COR-L47 (cell line): Measurements from ENCODE around the gene H3-3A.
A peak's percentile ranks its signal among the peaks of the same experiment; 100 is the strongest.

ENCODE experiments used
- DNase-seq: peaks from one replicate; lab custom pipeline; 2025; lab: John Stamatoyannopoulos, UW

H3-3A gene

DNA sequence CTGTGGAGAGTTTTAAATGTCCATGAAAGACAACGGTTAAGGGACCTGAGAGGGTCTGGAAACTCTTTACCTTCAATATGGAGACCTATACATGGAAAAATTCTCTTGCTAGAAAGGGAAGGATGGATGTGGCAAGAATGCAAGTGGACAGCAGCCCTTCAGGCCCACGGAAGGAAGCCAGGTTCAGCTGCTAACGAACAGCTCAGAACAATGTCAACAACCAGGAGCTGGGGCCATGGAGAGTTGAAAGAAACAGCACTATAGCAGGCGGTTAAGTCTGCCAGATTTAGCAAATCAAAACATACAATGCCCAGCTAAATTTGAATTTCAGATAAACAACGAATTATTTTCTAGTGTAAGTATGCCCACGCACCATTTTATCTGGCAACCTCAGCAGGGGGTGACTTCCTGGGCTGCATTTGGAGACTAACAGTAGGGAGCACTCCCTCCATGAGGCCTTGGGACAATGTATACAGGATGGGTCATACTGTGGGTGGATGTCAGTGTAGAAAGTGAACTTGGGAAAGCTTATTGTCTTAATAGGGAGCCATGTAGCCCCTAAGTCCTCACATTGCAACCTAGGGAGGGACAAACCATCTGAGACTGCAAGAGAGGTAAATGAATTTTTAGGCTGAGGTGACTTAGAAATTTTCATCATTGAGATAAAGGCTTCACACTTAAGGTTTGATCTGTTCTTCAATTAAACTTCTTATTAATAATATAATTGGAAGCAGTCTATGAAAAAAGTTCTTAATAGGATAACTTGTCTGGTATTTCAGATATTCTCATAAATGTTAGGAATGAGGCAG, 7.8 kb upstream of the H3-3A start:
- no peak for DNase-seq

DNA sequence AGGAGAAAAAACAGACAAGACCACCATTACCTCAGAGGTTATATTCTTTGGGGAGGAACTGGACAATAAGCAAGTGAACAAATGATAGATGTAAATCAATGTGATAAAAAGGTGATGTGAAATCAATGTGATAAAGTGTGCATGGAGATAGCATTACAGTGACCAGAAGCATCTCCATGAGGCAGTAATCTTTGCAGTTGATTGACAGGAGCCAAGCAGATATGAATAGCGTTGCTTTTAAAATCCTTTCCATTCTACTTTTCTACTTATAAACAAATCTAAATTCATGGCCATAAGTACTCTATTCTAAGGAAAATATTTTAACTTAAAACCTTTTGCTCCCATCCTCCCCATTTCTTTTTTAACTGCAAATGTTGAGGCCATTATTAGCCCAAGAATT, 2.8 kb upstream of the H3-3A start:
- DNase-seq: no peak

DNA sequence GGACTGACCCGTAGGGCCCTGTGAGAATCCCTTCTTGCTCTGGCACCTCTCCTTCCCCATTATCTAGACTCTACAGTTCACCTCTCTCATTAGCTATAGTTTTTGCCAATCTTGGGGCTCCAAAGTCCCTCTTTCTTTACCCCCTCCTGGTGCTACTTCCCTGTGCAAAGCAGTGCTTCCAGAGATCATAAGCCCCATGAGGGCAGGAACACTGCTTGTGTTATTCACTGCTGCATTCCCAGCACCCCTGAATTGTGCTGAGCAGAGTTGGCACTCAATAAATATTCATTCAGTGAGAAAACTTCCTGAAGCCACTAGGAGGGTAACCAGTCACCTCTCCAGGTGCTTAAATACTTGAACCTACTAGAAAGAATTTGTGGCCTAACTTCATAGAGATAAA, 2.1 kb upstream of the H3-3A start:
- DNase-seq: no peak

DNA sequence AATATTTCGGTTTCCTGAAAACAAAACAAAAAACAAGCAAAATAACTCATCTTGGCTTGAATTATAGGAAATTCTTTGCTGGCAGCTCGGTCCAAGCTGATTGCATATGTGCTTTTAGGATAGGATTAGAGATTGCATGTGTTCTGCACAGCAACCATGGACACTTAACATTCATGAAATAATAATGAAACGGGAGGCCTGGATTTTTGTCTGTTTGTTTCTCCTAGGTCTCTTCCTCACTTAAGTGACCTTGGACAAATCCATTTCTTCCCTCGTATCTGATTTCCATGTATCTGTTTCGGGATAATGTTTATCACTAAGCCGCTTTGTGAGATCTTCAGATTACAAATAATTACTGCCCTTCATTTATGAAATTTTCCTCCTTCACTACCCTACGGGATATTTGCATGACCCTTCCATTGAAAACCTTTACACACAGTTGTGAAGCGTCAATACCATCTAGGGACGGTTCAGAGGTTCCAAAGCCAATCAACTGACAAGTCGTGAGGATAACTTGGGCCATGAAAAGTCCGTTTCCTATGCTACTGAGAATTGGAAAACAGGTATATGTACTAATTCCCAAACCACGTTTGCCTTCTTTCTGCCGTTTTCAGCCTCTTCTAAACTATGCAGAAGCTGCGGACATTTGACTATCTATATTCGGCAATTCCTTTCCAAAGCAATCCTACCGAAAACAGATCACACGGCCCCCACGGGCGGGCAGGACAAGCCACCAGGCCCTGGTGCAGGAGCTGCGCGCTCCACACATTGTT, 1.3 kb upstream of the H3-3A start:
- no peak for DNase-seq

DNA sequence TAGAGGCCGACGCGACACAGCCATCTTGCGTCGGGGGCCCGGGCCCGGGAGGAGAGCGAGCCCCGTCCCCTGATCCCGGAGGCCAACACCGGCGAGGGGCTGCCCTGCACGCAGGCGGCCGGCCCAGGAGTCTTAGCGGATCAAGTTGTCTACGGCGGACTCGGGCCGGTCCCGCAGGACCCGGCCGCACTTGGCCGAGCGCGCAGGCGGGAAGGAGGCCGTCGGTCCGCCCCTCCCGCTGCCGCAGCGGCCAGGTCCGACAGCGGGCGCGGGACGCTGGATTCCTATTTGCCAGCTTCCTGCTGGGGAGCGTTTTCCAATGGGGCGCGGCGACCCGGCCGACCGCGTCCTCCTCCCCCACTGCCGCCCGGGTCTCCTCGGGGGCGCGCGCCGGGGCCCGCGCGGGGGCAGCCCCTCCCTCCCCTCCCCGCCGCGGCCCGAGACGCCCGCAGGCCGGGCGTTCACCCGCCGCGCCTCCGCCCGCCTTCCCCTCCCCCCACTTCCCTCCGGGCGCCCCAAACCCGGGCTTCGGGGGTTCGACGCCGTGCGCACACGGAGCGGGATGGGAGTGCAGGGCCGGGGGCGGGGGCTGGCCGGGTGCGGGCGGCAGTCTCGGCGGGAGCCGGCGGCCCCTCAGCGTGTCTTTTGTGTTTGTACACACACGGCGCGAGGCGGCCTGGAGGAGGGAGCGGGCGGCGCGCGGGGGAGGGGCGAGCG, 517 bp upstream of the H3-3A start:
- DNase-seq: peak; percentile 73

DNA sequence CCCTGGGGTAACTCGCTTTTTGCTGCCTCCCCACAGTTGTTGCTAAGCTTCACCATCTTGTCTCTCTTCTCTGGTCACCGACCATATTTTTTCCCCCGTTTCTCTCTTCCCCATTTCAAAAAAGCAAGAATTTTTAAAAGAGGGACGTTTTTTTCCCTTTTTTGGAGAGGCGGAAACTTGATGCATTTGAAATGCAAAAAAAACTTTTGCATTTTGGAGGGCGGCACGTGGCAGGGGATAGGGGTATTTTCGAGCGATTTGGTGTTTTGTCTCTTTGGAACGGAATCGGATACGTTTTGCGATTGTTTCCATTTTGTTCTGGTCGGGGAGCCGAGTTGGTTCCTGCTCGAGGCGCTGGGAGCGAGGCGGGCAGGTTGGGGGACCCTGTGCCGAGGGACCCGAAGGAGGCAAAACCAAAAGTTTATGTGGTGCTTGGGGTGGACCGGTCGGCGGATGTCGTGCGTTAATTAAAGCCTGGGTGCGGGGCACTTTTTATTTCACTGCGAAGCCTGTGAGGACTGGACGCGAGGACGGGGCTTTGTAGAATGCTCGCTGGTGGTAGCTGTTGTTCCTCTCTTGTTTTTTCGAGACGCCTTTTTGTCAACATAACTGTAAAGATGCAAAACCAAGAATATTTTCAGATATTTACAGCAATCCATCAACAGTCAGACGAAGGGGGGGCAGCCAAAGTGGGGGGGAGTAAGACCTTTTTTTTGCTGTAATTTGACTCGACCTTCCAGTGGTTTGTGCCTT, 884 bp downstream of the H3-3A start:
- peak; percentile 67 for DNase-seq

DNA sequence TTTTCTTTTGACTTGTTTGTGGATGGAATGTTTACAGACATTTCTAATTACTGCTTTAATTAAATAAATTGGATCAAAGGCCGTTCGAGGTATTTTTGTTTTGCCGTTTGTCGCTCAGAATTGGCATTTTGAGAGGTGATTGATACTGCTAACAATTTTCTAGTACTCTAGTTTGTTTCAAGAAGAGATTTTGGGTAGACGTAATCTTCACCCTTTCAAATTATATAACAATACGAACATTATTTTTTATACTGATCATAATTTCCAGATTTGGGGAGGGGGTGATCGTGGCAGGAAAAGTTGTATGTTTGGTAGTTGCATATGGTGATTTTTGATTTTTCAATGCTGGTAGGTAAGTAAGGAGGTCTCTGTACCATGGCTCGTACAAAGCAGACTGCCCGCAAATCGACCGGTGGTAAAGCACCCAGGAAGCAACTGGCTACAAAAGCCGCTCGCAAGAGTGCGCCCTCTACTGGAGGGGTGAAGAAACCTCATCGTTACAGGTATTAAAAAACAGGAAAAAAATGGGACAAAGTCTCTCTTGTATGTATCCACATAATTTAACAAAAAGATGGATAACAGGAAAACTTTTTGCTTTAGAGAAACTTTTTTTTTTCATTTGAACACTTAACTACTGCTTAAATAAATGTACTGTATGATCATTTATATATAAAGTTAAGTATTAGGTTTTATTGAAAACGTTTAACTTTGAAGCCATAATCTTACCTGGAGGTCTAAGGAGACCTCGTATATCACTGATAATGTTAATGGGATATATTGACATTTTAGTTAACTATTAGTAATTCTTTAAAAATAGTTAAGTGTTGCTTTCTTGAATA, 1.7 kb downstream of the H3-3A start:
- DNase-seq: no peak

DNA sequence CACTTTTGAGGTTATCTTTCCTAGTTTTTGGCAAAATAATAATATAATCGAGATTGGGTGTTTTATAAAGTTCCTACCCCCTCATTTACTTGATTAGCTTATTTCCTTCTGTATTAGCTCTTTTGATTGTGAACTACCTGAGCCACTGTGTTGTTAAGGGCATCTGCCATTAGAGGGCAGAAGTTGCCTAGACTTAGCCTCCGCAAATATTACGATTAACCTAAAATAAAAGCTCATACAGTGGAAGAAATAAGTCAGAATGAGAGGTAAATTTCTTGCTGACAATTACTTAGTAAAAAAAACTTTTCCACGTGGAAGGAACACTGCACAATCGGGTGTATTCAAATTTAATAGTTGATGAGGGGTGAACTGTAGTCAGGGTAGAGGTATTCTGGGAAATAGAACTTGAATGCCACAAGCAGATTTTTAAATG, 2.3 kb downstream of the H3-3A start:
- peak; percentile 28 for DNase-seq

DNA sequence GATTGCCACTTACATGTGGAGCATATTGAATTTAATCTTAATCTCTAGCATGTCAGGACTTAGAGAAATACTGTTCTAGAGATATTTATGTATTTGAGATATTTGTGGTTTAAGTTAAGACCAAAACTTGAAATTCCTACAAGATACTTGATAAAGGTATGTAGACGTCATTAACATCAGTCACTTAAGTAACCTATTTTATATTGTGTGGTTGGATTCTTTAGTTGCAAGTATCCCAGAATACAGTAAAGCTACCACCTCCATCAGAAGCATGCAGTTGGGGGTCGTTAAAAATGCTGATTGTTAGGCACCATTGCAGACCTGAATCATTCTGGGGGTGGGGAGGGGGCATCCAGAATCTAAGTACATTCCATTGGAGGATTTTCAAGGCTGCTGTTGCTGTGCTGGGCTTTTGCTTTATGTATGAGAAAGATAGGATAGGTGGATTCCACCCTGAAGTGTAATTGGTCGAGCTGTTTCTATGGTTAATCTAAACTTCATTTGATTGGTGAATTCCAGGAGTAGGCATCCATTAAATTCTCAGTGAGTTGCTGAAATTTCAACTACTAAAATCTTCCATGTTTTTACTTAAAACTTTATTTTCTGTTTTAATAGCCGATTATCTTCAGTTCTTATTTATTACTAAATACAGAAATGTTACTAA, 4.0 kb downstream of the H3-3A start:
- DNase-seq: no peak

DNA sequence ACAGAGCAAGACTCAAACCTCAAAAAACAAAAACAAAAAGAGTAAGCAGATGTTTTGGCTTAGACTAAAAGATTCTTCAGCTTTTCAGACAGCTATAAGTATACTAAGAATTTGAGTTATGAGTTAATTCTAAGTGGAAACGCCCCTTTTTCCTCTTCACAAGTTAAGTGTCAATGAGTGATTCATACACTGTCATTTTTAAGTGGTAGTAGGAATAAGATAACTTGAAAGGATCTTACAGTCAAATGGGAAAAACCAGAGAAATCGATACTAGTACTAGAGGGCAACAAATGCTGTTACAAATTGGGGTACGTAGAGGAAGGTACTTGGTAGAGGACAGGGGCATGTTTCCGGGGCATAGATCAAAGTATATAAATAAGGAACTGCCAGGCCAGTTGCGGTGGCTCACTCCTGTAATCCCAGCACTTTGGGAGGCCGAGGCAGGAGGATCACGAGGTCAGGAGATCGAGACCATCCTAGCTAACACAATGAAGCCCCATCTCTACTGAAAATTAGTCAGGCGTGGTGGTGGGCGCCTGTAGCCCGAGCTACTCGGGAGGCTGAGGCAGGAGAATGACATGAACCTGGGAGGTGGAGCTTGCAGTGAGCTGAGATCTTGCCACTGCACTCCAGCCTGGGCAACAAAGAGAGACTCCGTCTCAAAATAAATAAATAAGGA, 7.4 kb downstream of the H3-3A start:
- DNase-seq: no peak

DNA sequence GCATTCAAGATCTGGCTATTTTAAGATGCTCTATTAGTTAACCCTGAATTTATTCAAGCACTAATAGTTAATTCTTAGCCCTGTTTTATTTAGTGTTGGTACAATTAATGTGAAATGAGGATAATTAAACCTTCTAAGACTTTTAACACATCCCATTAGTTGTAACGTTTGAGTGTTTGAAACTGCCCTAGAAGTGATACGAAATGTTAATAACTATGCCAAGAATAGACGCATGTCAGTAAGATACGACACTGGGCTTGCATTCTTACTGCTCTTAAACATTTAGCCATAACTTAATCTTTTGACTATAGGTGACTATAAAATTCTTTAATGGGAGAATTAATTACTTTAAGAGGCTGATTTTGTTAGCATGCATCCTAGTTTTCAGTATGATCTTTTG, 9.8 kb downstream of the H3-3A start:
- DNase-seq: no peak

DNA sequence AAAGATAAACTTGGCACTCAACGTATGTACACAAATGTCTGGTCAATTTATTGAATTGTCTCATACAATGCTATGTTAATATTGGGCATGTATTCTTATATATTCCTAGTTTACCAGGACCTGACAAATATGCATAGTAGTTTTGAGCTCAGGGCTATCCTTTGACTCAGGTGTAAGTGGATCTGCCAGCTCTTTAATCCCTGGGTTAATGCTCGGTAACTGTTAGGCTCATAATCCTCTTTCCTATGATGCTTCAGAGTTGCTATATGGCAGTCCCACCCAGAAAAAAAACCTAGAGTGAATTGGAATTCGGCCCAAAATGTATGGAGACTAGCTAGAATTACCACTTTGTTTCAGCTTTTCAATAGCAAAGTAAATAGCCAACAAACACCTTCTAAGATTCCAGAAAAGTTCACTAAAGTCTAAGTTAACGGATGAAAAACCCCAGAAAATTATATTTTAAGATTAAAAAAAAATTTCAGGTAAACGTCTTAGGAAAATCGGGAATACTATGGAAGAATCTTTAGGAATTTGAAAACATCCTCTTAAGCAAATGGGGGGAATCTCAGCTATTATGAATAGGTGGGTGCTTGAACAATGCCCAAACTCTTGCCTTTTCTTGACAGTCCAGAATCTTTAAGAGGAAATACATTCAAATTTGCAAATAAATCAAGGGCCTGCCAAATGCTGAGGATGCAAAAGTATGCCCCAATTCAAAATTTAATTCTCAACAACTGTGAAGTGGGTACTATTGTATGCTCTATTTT, 10.9 kb downstream of the H3-3A start:
- DNase-seq: no peak

DNA sequence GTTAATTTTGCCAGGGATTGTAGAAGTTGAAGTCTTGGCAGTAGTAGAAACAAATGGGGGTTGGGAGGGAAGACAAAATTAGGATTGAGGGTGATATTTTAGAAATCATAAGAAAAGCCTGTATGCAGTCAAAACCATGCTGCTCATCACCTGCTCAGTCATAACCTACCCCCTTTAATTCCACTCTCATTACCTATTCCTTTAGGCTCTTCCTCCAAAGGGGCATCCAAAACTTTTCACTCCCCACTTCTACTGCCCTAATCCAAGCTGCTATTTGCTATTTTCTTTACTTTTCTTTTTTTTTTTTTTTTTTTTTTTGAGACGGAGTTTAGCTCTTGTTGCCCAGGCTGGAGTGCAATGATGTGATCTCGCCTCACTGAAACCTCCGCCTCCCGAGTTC, 11.5 kb downstream of the H3-3A start:
- DNase-seq: no peak

DNA sequence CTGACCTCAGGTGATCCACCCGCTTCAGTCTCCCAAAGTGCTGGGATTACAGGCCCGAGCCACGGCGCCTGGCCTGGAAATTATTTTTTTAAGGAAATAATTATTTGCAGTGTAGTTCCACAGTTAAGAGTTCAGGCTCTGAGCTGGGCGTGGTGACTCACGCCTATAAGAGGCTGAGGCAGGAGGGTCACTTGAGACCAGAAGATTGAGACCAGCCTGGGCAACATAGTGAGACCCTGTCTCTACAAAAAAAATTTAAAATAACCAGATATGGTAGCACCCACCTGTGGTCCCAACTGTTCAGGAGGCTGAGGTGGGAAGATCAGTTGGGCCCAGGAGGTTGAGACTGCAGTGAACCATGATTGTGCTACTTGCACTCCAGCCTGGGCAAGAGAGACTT, 13.9 kb downstream of the H3-3A start:
- DNase-seq: no peak

DNA sequence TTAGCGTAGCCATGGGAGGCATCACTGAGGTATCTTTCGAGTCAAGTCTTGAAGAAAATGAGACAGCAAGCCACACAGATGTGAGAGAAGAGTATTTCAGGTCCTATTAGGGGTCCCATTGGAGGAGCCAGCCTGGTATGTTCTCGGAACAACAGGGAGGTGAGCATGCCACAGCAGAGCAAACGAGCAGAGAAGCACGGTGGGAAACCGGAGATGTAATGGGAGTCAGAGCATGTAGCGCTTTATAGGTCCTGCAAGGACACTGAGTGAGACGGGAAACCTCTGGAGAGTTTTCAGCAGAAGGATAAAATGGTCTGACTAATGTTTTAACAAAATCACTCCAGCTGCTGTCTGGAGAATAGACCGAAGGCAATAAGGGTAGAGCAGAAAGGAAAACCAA, 15.9 kb downstream of the H3-3A start:
- DNase-seq: no peak

DNA sequence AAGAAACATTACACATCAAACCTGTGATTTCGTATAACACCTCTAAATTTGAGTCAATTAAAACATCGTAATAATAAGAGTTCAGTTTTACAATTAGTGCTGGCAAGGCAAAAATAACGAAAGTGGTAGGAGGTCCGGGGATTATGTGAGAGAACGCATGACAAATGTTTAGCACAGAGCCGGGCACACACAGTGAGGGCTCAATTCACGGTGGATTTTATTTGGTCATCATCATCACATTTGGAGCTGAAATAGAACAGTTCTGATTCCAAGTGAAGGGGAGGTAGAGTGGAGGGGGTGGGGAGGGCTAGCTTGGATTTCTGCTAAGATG, 20.0 kb downstream of the H3-3A start:
- DNase-seq: no peak

DNA sequence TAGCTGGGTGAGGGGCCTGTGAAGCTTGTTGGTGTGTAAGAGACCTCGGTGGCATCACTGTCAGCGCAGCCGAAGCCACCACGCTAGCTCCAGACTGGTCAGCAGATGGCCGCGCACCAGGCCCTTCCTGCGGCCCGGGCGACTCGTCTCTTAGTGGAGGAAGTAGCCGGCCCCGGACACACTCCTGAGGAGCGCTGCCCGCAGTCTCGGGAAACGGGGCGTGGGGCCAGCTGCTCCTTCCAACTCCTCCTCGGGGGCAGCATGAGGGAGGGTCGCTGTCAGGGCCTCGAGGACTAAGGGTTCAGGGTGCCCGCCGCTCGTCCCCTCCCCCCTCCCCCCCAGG, 20.4 kb downstream of the H3-3A start:
- DNase-seq: peak; percentile 27

DNA sequence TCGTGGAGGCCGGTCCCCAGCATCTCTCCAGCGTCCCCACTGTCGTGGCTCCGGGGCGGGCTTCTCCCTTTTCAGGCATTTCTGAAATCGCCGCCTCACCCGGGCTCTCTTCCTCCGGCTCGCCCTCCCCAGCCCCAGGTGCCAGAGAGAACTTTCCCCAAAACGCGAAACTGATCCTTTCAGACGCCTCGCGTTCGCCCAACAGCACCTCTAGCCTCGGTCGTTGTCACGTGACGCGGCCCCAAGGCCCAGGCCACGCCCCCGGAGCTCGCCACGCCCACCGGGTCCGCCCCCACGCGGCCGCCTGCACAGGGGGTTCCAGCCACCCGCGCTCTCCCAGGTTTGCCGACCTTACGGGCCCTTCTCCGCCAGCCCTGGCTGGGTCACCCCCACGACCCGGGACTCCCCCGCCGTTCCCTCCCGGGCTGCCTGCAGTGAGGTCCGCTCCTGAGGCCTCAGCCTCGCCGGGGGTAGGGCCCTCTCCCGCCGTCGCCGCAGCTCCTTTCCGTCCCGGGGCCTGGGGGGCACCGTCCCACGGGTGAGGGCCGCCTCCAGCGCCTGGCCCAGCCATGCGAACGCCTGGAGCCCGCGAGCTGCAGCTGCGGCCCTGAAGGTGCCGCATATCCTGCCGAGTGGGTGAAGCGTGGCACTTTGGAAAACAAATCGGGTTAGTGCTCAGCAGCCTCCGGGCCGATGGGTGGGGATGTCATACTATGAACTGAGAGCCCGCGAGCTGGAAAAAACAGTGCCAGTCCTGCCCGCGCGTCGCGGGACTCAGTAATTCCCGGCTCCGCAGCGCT, 21.0 kb downstream of the H3-3A start:
- DNase-seq: peak; percentile 55
